ENCODE data around the gene ART5.

DNA sequence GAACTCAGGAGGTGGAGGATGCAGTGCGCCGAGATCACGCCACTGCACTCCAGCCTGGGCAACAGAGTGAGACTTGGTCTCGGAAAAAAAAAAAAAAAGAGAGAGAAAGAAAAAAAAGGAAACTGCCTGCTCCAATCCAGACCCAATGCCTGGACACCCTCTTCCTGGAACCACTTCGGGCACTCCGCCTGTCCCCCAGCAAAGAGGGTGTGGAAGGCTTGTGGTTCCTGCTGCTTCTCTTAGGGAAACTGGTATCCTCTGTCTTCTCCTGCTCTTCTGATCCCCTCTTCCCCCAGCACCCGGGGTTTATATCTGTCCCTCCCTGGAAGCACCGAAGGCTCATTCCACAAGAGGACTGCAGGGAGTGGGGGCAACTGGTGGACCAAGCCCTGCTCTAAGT is 16.5 kb upstream of the ART5 start:
- no peak for TF ChIP-seq HOXA7 (CRISPR knock-in tag; IDR thresholded peaks at IDR 0.05)
- no peak for TF ChIP-seq CTCF (IDR thresholded peaks at IDR 0.05)
- TF ChIP-seq SMC3 (IDR thresholded peaks at IDR 0.05) = no peak
- TF ChIP-seq, protein P1, sequence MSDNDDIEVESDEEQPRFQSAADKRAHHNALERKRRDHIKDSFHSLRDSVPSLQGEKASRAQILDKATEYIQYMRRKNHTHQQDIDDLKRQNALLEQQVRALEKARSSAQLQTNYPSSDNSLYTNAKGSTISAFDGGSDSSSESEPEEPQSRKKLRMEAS (IDR thresholded peaks at IDR 0.05) = no peak
- TF ChIP-seq RCOR1 (IDR thresholded peaks at IDR 0.05; ENCODE audit: low read depth, low read length) = no peak
- TF ChIP-seq RNF2 (IDR thresholded peaks at IDR 0.05; ENCODE audit: borderline replicate concordance, low read depth) = no peak
